ENCODE measurements around the gene MAP7D2.

MAP7D2 gene

GRCh38 chrX:20005883-20006282 lies 110.8 kb downstream of the MAP7D2 start:
- H3K4me3 ChIP-seq (ENCODE audit: low read depth, low read length), result no peak overlapping the region
- TF ChIP-seq, protein P1, sequence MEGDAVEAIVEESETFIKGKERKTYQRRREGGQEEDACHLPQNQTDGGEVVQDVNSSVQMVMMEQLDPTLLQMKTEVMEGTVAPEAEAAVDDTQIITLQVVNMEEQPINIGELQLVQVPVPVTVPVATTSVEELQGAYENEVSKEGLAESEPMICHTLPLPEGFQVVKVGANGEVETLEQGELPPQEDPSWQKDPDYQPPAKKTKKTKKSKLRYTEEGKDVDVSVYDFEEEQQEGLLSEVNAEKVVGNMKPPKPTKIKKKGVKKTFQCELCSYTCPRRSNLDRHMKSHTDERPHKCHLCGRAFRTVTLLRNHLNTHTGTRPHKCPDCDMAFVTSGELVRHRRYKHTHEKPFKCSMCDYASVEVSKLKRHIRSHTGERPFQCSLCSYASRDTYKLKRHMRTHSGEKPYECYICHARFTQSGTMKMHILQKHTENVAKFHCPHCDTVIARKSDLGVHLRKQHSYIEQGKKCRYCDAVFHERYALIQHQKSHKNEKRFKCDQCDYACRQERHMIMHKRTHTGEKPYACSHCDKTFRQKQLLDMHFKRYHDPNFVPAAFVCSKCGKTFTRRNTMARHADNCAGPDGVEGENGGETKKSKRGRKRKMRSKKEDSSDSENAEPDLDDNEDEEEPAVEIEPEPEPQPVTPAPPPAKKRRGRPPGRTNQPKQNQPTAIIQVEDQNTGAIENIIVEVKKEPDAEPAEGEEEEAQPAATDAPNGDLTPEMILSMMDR (IDR thresholded peaks at IDR 0.05; ENCODE audit: borderline replicate concordance, insufficient read depth, low read depth, low read length), result no peak

GRCh38 chrX:20001588-20001987 lies 115.1 kb downstream of the MAP7D2 start:
- no peak overlapping the region for H3K4me3 ChIP-seq (ENCODE audit: low read depth, low read length)
- TF ChIP-seq, protein P1 (IDR thresholded peaks at IDR 0.05; ENCODE audit: borderline replicate concordance, insufficient read depth, low read depth, low read length), result no peak

- peak overlapping the region; percentile 39 for H3K4me3 ChIP-seq (ENCODE audit: low read depth, low read length)
- TF ChIP-seq, protein P1 (IDR thresholded peaks at IDR 0.05; ENCODE audit: borderline replicate concordance, insufficient read depth, low read depth, low read length), result no peak
Observed at GRCh38 chrX:19991350-19991718, 125.4 kb downstream of the MAP7D2 start.

GRCh38 chrX:19990556-19991349 lies 126.0 kb downstream of the MAP7D2 start, which contains the start of gene BCLAF3:
TSS of gene BCLAF3 (minus strand) at chrX:19991061. CDS start at chrX:19970264, 20,797 bp downstream.
- H3K4me3 ChIP-seq (ENCODE audit: low read depth, low read length), result peak within 1 kb of the TSS; percentile 88
- TF ChIP-seq, protein P1 (IDR thresholded peaks at IDR 0.05; ENCODE audit: borderline replicate concordance, insufficient read depth, low read depth, low read length), result peak; percentile 73

DNA sequence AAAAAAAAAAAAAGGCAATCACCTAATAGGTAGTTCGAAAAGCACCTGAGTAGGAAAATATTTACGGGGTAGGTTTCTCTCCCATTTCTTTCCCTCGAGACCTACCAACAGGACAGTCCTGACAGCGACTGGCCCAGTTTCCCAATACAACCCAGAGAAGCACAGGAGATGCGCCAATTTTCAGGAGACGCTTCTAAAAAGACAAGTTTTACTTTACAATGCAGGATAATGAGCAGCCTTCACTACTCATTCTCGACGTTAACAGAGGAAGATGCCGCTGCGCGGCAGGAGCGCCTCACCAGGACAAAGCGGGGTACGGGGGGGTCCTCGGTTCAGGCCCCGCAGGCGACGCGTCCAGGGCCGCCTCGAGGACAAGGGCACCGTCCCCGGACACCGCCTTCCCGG lies 126.6 kb downstream of the MAP7D2 start:
- TF ChIP-seq, protein P1 (IDR thresholded peaks at IDR 0.05; ENCODE audit: borderline replicate concordance, insufficient read depth, low read depth, low read length), result no peak

DNA sequence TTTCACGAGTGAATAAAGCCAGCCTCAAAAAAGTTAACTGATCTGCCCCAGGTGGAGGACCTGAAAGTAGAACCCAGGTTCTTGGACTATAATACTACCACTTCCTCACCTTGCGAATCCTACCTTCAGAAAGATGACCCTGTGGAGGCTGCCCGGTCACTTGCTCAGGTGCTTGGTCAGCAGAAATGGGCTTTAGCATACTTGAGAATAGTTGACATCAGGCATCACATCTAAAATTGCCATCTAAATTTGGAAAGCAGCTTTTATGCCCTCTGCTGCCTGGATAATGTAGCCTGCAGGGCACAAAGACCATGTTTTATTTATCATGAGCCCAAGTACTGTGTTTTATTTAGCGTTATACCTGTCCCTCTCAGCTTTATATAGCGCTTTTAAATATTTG lies 128.9 kb downstream of the MAP7D2 start:
- H3K4me3 ChIP-seq (ENCODE audit: low read depth, low read length), result no peak overlapping the region
- TF ChIP-seq, protein P1 (IDR thresholded peaks at IDR 0.05; ENCODE audit: borderline replicate concordance, insufficient read depth, low read depth, low read length), result no peak

More for the DNA sequence above, 126.6 kb downstream of the MAP7D2 start:
- peak overlapping the region; percentile 88 for H3K4me3 ChIP-seq (ENCODE audit: low read depth, low read length)

- H3K4me3 ChIP-seq (ENCODE audit: low read depth, low read length), result no peak overlapping the region
- TF ChIP-seq, protein P1 (IDR thresholded peaks at IDR 0.05; ENCODE audit: borderline replicate concordance, insufficient read depth, low read depth, low read length), result no peak
Observed at GRCh38 chrX:19986531-19986930, 130.2 kb downstream of the MAP7D2 start.
